Endothelial cell (in vitro differentiated cells): ENCODE results near the gene TRABD2B. TPM values are rescaled to one million over a fixed set of nuclear protein-coding genes. Genes with fewer than 3 reads are reported as not detected.

Experiments
- DNase-seq: peaks from one replicate; pipeline ENCODE4 v3.0.0; 2021; ENCODE audit warnings: low spot score
- H3K27ac Mint-ChIP-seq: one replicate; pipeline ENCODE4 v1.8.0; 2021; ENCODE audit warnings: mixed read lengths, inconsistent platforms; ENCODE audit not compliant: unreplicated experiment
- H3K27me3 Mint-ChIP-seq: one replicate; pipeline ENCODE4 v1.8.0; 2021; ENCODE audit warnings: mild to moderate bottlenecking, moderate library complexity, mixed read lengths, inconsistent platforms; ENCODE audit not compliant: unreplicated experiment
- H3K36me3 Mint-ChIP-seq: one replicate; pipeline ENCODE4 v1.8.0; 2021; ENCODE audit warnings: mild to moderate bottlenecking, low read depth, mixed read lengths, inconsistent platforms; ENCODE audit not compliant: unreplicated experiment
- H3K4me1 Mint-ChIP-seq: one replicate; pipeline ENCODE4 v1.8.0; 2021; ENCODE audit warnings: mild to moderate bottlenecking, mixed read lengths, inconsistent platforms; ENCODE audit not compliant: unreplicated experiment
- H3K4me3 Mint-ChIP-seq: one replicate; pipeline ENCODE4 v1.8.0; 2021; ENCODE audit warnings: mild to moderate bottlenecking, mixed read lengths, inconsistent platforms; ENCODE audit not compliant: unreplicated experiment
- H3K9me3 Mint-ChIP-seq: one replicate; pipeline ENCODE4 v1.8.0; 2021; ENCODE audit warnings: mixed read lengths, inconsistent platforms; ENCODE audit not compliant: unreplicated experiment
- total RNA-seq: library from RNA; stranded (reverse); fragmentation: NEBNext Ultra II Directional; extraction: Animal tissue kit (Norgen Biotek cat#: 25700); gene quantifications from one replicate; pipeline ENCODE4 v1.2.1, GENCODE V29; 2021; ENCODE audit not compliant: unreplicated experiment
- TF ChIP-seq, protein P1 (sequence below): fragments of 200-600 bp; sonication (generic); IDR thresholded peaks from one replicate; pipeline ENCODE4 v1.5.0; 2021; ENCODE audit warnings: antibody characterized with exemption; ENCODE audit not compliant: unreplicated experiment

Gene TRABD2B
- total RNA-seq, 1 donor from 2014 or later = 1.0 TPM

- Mint-ChIP-seq H3K4me3 (no peak overlapping the region), H3K4me1 (no peaks in the 10 kb centered on the region), H3K36me3 (no peaks in the 10 kb centered on the region), H3K9me3 (no peaks in the 10 kb centered on the region), H3K27me3 (no peaks in the 10 kb centered on the region), H3K27ac (no peak overlapping the region)
- TF ChIP-seq, protein P1, sequence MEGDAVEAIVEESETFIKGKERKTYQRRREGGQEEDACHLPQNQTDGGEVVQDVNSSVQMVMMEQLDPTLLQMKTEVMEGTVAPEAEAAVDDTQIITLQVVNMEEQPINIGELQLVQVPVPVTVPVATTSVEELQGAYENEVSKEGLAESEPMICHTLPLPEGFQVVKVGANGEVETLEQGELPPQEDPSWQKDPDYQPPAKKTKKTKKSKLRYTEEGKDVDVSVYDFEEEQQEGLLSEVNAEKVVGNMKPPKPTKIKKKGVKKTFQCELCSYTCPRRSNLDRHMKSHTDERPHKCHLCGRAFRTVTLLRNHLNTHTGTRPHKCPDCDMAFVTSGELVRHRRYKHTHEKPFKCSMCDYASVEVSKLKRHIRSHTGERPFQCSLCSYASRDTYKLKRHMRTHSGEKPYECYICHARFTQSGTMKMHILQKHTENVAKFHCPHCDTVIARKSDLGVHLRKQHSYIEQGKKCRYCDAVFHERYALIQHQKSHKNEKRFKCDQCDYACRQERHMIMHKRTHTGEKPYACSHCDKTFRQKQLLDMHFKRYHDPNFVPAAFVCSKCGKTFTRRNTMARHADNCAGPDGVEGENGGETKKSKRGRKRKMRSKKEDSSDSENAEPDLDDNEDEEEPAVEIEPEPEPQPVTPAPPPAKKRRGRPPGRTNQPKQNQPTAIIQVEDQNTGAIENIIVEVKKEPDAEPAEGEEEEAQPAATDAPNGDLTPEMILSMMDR = no peak
- no peak for DNase-seq
Measured at GRCh38 chr1:47883963-47884362, 113.2 kb downstream of the TRABD2B start.

DNA sequence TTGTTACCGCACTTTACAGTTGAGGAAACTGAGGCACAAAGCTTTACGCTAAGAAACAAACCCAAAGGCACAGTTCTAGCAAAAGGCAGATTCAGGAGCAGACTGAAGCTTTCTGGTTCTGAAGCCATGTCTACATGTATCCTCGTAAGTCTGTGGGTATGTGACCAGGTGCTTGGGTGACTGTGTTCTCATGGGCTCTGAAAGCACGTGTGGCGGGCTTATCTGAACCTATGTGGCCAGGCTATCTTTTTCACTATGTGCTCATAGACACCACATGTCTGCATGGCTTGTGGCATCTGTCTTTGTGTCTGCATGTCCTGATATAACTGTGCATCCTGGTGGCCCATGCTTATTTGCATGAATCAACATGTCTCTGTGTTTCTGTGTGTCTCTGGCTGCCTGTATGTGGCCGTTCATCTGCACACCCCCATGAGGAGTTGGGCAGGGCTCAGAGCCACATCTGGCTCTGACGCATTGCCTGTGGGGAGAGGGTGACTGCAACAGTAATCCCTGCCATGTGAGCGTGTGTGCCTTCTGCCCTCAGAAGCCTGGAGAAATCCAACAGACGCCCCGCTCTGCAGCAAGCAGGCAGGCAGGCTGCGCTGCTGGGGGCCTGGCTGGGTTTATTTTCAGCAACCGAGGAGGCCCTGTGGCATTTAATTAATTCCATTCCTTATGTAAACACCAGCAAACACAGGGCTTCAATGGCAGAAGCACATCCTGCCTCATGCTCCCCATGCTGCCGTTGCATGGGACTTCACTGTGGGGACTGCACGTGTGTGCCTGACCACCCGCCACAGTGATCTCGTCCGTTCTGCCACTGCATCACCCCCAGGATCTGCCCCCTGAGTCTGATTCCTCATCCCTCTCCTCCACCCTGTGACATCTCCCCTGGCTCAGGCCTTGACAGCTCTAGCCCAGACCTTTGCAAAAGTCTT is 115.4 kb downstream of the TRABD2B start:
- no peaks in the 10 kb centered on the region for H3K4me1 Mint-ChIP-seq
- no peaks in the 10 kb centered on the region for H3K27me3 Mint-ChIP-seq
- no peaks in the 10 kb centered on the region for H3K36me3 Mint-ChIP-seq
- H3K4me3 Mint-ChIP-seq = no peak overlapping the region
- H3K27ac Mint-ChIP-seq = no peak overlapping the region
- no peaks in the 10 kb centered on the region for H3K9me3 Mint-ChIP-seq
- no peak for DNase-seq
- TF ChIP-seq, protein P1 = no peak

DNA sequence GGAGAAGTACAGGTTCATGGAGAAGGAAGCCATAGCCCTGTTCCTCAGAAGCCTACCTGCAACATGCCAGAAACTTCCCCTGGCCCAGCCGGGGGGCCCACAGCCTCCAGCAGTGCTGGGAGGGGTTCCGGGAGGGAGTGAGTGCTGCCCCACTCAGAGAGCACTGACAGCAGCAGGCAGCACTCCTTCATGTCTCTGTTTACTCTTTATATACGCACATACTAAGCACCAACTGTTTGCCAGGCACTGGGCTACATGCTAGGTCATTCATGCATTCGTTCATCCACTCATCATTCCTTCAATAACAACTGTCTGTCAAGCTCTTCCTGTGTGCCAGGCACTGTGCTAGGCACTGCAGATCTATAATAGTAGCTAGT is 120.6 kb downstream of the TRABD2B start:
- Mint-ChIP-seq H3K36me3 (no peaks in the 10 kb centered on the region), H3K27ac (no peak overlapping the region), H3K4me1 (peaks cover 2% of the 10 kb centered on the region), H3K4me3 (no peak overlapping the region), H3K9me3 (no peaks in the 10 kb centered on the region), H3K27me3 (peaks cover 1% of the 10 kb centered on the region)
- TF ChIP-seq, protein P1 = no peak
- DNase-seq = no peak

- Mint-ChIP-seq H3K9me3 (no peaks in the 10 kb centered on the region), H3K27ac (no peak overlapping the region), H3K27me3 (peaks cover 2% of the 10 kb centered on the region), H3K4me3 (no peak overlapping the region), H3K36me3 (no peaks in the 10 kb centered on the region), H3K4me1 (peaks cover 5% of the 10 kb centered on the region)
- DNase-seq = no peak
- TF ChIP-seq, protein P1 = no peak
Measured at GRCh38 chr1:47875831-47876586, 121.2 kb downstream of the TRABD2B start.
